NCI-H82 (cell line): ENCODE results near the gene DYNLT4.
A peak's percentile ranks its signal among the peaks of the same experiment; 100 is the strongest.
"Not testable (repeated sequence)": the region's sequence is repeated elsewhere in the genome, so short reads cannot be mapped to it uniquely, and the experiment has no call there.

ENCODE experiments used
- DNase-seq: peaks from one replicate; lab custom pipeline; 2025; lab: John Stamatoyannopoulos, UW

Gene DYNLT4

GRCh38 chr1:44788120-44788860 is 18.9 kb downstream of the DYNLT4 start, which contains the start of gene BEST4:
BEST4 (minus strand) TSS chr1:44788170; CDS start chr1:44787705, 465 bp downstream.
- DNase-seq, result no peak

- DNase-seq, result no peak
Measured at GRCh38 chr1:44787506-44787905, 19.6 kb downstream of the DYNLT4 start.

- DNase-seq, result no peak
Measured at GRCh38 chr1:44786841-44787426, 20.2 kb downstream of the DYNLT4 start.

- peak; percentile 61 for DNase-seq
Measured at GRCh38 chr1:44786138-44786840, 20.9 kb downstream of the DYNLT4 start.

- DNase-seq, result no peak
Measured at GRCh38 chr1:44785501-44786137, 21.5 kb downstream of the DYNLT4 start.

GRCh38 chr1:44785029-44785380 is 22.1 kb downstream of the DYNLT4 start:
- DNase-seq, result no peak

- no peak for DNase-seq
Measured at GRCh38 chr1:44784094-44785028, 22.8 kb downstream of the DYNLT4 start.

- no peak for DNase-seq
Measured at GRCh38 chr1:44783697-44784093, 23.5 kb downstream of the DYNLT4 start.

GRCh38 chr1:44780583-44781121 is 26.5 kb downstream of the DYNLT4 start:
- peak; percentile 58 for DNase-seq

GRCh38 chr1:44778705-44779576 is 28.2 kb downstream of the DYNLT4 start:
- no peak for DNase-seq

GRCh38 chr1:44777969-44778635 is 29.0 kb downstream of the DYNLT4 start:
- no peak for DNase-seq

- no peak for DNase-seq
Measured at GRCh38 chr1:44777547-44777946, 29.6 kb downstream of the DYNLT4 start.

GRCh38 chr1:44776730-44777068 is 30.5 kb downstream of the DYNLT4 start:
- no peak for DNase-seq

GRCh38 chr1:44775930-44776729 is 31.0 kb downstream of the DYNLT4 start:
- DNase-seq, result peak; percentile 53

- peak; percentile 98 for DNase-seq
Measured at GRCh38 chr1:44775078-44775929, 31.8 kb downstream of the DYNLT4 start, which contains the start of gene RPS8. RPS8 (plus strand) TSS chr1:44775540; CDS start chr1:44775597, 57 bp downstream.

- not testable (repeated sequence) for DNase-seq
Measured at GRCh38 chr1:44766421-44766820, 40.7 kb downstream of the DYNLT4 start.

GRCh38 chr1:44760876-44761275 is 46.3 kb downstream of the DYNLT4 start:
- DNase-seq, result no peak

- DNase-seq, result no peak
Measured at GRCh38 chr1:44759077-44759476, 48.1 kb downstream of the DYNLT4 start.
